ENCODE measurements around the gene CSPG4.
A peak's percentile ranks its signal among the peaks of the same experiment; 100 is the strongest.
"Not testable (repeated sequence)": the region's sequence is repeated elsewhere in the genome, so short reads cannot be mapped to it uniquely, and the experiment has no call there.

The CSPG4 gene

GRCh38 chr15:75720297-75720696 is 7.6 kb upstream of the CSPG4 start:
- H3K27me3 ChIP-seq (ENCODE audit: control insufficient read depth, insufficient read depth, low read length) = no peaks in the 10 kb centered on the region
- no peak overlapping the region for H3K27ac ChIP-seq (ENCODE audit: low read length)
- H3K4me1 ChIP-seq (ENCODE audit: control insufficient read depth, low read depth, low read length) = peaks cover 3% of the 10 kb centered on the region
- no peaks in the 10 kb centered on the region for H3K36me3 ChIP-seq (ENCODE audit: control insufficient read depth, low read depth, low read length)
- no peak overlapping the region for H3K9ac ChIP-seq (ENCODE audit: low read length)
- no peak overlapping the region for H3K4me3 ChIP-seq (ENCODE audit: low read length)
- H3K9me3 ChIP-seq (ENCODE audit: control insufficient read depth, low read depth, low read length) = no peaks in the 10 kb centered on the region

GRCh38 chr15:75718328-75718727 is 5.7 kb upstream of the CSPG4 start:
- Histone ChIP-seq H3K27ac (ENCODE audit: low read length) (no peak overlapping the region), H3K27me3 (ENCODE audit: control insufficient read depth, insufficient read depth, low read length) (peaks cover 8% of the 10 kb centered on the region), H3K4me3 (ENCODE audit: low read length) (no peak overlapping the region), H3K9ac (ENCODE audit: low read length) (no peak overlapping the region), H3K9me3 (ENCODE audit: control insufficient read depth, low read depth, low read length) (no peaks in the 10 kb centered on the region), H3K36me3 (ENCODE audit: control insufficient read depth, low read depth, low read length) (no peaks in the 10 kb centered on the region), H3K4me1 (ENCODE audit: control insufficient read depth, low read depth, low read length) (peaks cover 7% of the 10 kb centered on the region)

GRCh38 chr15:75717001-75717400 is 4.4 kb upstream of the CSPG4 start:
- H3K9ac ChIP-seq (ENCODE audit: low read length); H3K4me3 ChIP-seq (ENCODE audit: low read length); H3K36me3 ChIP-seq (ENCODE audit: control insufficient read depth, low read depth, low read length); H3K9me3 ChIP-seq (ENCODE audit: control insufficient read depth, low read depth, low read length); H3K27ac ChIP-seq (ENCODE audit: low read length): not testable (repeated sequence)
- Histone ChIP-seq H3K27me3 (ENCODE audit: control insufficient read depth, insufficient read depth, low read length) (peaks cover 19% of the 10 kb centered on the region), H3K4me1 (ENCODE audit: control insufficient read depth, low read depth, low read length) (peaks cover 11% of the 10 kb centered on the region)

- H3K27ac ChIP-seq (ENCODE audit: low read length); H3K36me3 ChIP-seq (ENCODE audit: control insufficient read depth, low read depth, low read length); H3K9me3 ChIP-seq (ENCODE audit: control insufficient read depth, low read depth, low read length); H3K4me3 ChIP-seq (ENCODE audit: low read length); H3K9ac ChIP-seq (ENCODE audit: low read length): not testable (repeated sequence)
- Histone ChIP-seq H3K4me1 (ENCODE audit: control insufficient read depth, low read depth, low read length) (peaks cover 11% of the 10 kb centered on the region), H3K27me3 (ENCODE audit: control insufficient read depth, insufficient read depth, low read length) (peaks cover 19% of the 10 kb centered on the region)
These were observed 3.8 kb upstream of the CSPG4 start for GRCh38 chr15:75716249-75716950.

- not testable (repeated sequence) for H3K36me3 ChIP-seq (ENCODE audit: control insufficient read depth, low read depth, low read length); H3K4me3 ChIP-seq (ENCODE audit: low read length); H3K9ac ChIP-seq (ENCODE audit: low read length); H3K27ac ChIP-seq (ENCODE audit: low read length); H3K9me3 ChIP-seq (ENCODE audit: control insufficient read depth, low read depth, low read length); H3K4me1 ChIP-seq (ENCODE audit: control insufficient read depth, low read depth, low read length)
- H3K27me3 ChIP-seq (ENCODE audit: control insufficient read depth, insufficient read depth, low read length) = peaks cover 19% of the 10 kb centered on the region
These were observed 2.7 kb upstream of the CSPG4 start for GRCh38 chr15:75715312-75715832.

GRCh38 chr15:75714195-75714594 is 1.5 kb upstream of the CSPG4 start:
- Histone ChIP-seq H3K4me3 (ENCODE audit: low read length) (no peak overlapping the region), H3K27ac (ENCODE audit: low read length) (no peak overlapping the region), H3K9ac (ENCODE audit: low read length) (no peak overlapping the region), H3K4me1 (ENCODE audit: control insufficient read depth, low read depth, low read length) (peaks cover 8% of the 10 kb centered on the region), H3K27me3 (ENCODE audit: control insufficient read depth, insufficient read depth, low read length) (peaks cover 19% of the 10 kb centered on the region), H3K9me3 (ENCODE audit: control insufficient read depth, low read depth, low read length) (no peaks in the 10 kb centered on the region), H3K36me3 (ENCODE audit: control insufficient read depth, low read depth, low read length) (no peaks in the 10 kb centered on the region)

GRCh38 chr15:75713338-75713895 is 769 bp upstream of the CSPG4 start:
- no peak overlapping the region for H3K27ac ChIP-seq (ENCODE audit: low read length)
- H3K4me3 ChIP-seq (ENCODE audit: low read length) = peak overlapping the region; percentile 54
- H3K4me1 ChIP-seq (ENCODE audit: control insufficient read depth, low read depth, low read length) = peaks cover 8% of the 10 kb centered on the region
- no peak overlapping the region for H3K9ac ChIP-seq (ENCODE audit: low read length)
- no peaks in the 10 kb centered on the region for H3K36me3 ChIP-seq (ENCODE audit: control insufficient read depth, low read depth, low read length)
- H3K27me3 ChIP-seq (ENCODE audit: control insufficient read depth, insufficient read depth, low read length) = peaks cover 19% of the 10 kb centered on the region
- no peaks in the 10 kb centered on the region for H3K9me3 ChIP-seq (ENCODE audit: control insufficient read depth, low read depth, low read length)

- peaks cover 19% of the 10 kb centered on the region for H3K27me3 ChIP-seq (ENCODE audit: control insufficient read depth, insufficient read depth, low read length)
- not testable (repeated sequence) for H3K9ac ChIP-seq (ENCODE audit: low read length); H3K36me3 ChIP-seq (ENCODE audit: control insufficient read depth, low read depth, low read length); H3K4me1 ChIP-seq (ENCODE audit: control insufficient read depth, low read depth, low read length); H3K9me3 ChIP-seq (ENCODE audit: control insufficient read depth, low read depth, low read length); H3K27ac ChIP-seq (ENCODE audit: low read length); H3K4me3 ChIP-seq (ENCODE audit: low read length)
These were observed 1.2 kb downstream of the CSPG4 start for GRCh38 chr15:75711495-75711894.

- H3K27me3 ChIP-seq (ENCODE audit: control insufficient read depth, insufficient read depth, low read length) = peaks cover 19% of the 10 kb centered on the region
- H3K9me3 ChIP-seq (ENCODE audit: control insufficient read depth, low read depth, low read length) = not testable (repeated sequence)
These were observed 1.8 kb downstream of the CSPG4 start for GRCh38 chr15:75710874-75711273.

GRCh38 chr15:75709458-75709857 is 3.2 kb downstream of the CSPG4 start:
- H3K27me3 ChIP-seq (ENCODE audit: control insufficient read depth, insufficient read depth, low read length) = peaks cover 19% of the 10 kb centered on the region
- H3K9me3 ChIP-seq (ENCODE audit: control insufficient read depth, low read depth, low read length); H3K36me3 ChIP-seq (ENCODE audit: control insufficient read depth, low read depth, low read length); H3K27ac ChIP-seq (ENCODE audit: low read length); H3K4me3 ChIP-seq (ENCODE audit: low read length); H3K4me1 ChIP-seq (ENCODE audit: control insufficient read depth, low read depth, low read length); H3K9ac ChIP-seq (ENCODE audit: low read length): not testable (repeated sequence)

More at GRCh38 chr15:75710874-75711273, 1.8 kb downstream of the CSPG4 start:
- H3K27ac ChIP-seq (ENCODE audit: low read length); H3K4me3 ChIP-seq (ENCODE audit: low read length); H3K4me1 ChIP-seq (ENCODE audit: control insufficient read depth, low read depth, low read length); H3K36me3 ChIP-seq (ENCODE audit: control insufficient read depth, low read depth, low read length); H3K9ac ChIP-seq (ENCODE audit: low read length): not testable (repeated sequence)

GRCh38 chr15:75706682-75706954 is 6.0 kb downstream of the CSPG4 start:
- no peak overlapping the region for H3K9ac ChIP-seq (ENCODE audit: low read length)
- no peaks in the 10 kb centered on the region for H3K27me3 ChIP-seq (ENCODE audit: control insufficient read depth, insufficient read depth, low read length)
- H3K9me3 ChIP-seq (ENCODE audit: control insufficient read depth, low read depth, low read length) = no peaks in the 10 kb centered on the region
- no peak overlapping the region for H3K4me3 ChIP-seq (ENCODE audit: low read length)
- no peaks in the 10 kb centered on the region for H3K36me3 ChIP-seq (ENCODE audit: control insufficient read depth, low read depth, low read length)
- H3K4me1 ChIP-seq (ENCODE audit: control insufficient read depth, low read depth, low read length) = no peaks in the 10 kb centered on the region
- H3K27ac ChIP-seq (ENCODE audit: low read length) = no peak overlapping the region

Data from iPS-18a (cell line).